HG03103 (cell line): ENCODE results near the gene GPI.
"Not testable (repeated sequence)": the region's sequence is repeated elsewhere in the genome, so short reads cannot be mapped to it uniquely, and the experiment has no call there.

Experiments used
- ATAC-seq: cut with Tn5 transposase; IDR thresholded peaks from one replicate; pipeline ENCODE4 v1.9.1; 2021; ENCODE audit warnings: low read depth; ENCODE audit not compliant: unreplicated experiment

GPI gene

GRCh38 chr19:34366738-34367623 lies 2.0 kb downstream of the GPI start:
- ATAC-seq = no peak

- ATAC-seq = no peak
Measured at GRCh38 chr19:34367624-34367957, 2.6 kb downstream of the GPI start.

- ATAC-seq = no peak
Measured at GRCh38 chr19:34368338-34368737, 3.3 kb downstream of the GPI start.

- ATAC-seq = not testable (repeated sequence)
Measured at GRCh38 chr19:34369166-34369565, 4.2 kb downstream of the GPI start.

- ATAC-seq = no peak
Measured at GRCh38 chr19:34370117-34370516, 5.1 kb downstream of the GPI start.

GRCh38 chr19:34370983-34371382 lies 6.0 kb downstream of the GPI start:
- ATAC-seq = no peak

- ATAC-seq = no peak
Measured at GRCh38 chr19:34373601-34374288, 8.7 kb downstream of the GPI start.

GRCh38 chr19:34375598-34375997 lies 10.6 kb downstream of the GPI start:
- no peak for ATAC-seq

GRCh38 chr19:34380639-34381241 lies 15.7 kb downstream of the GPI start:
- no peak for ATAC-seq

- ATAC-seq = no peak
Measured at GRCh38 chr19:34381399-34382251, 16.6 kb downstream of the GPI start.

- no peak for ATAC-seq
Measured at GRCh38 chr19:34382471-34382870, 17.5 kb downstream of the GPI start.

- ATAC-seq = no peak
Measured at GRCh38 chr19:34383599-34383998, 18.6 kb downstream of the GPI start.

GRCh38 chr19:34386645-34387445 lies 21.8 kb downstream of the GPI start:
- ATAC-seq = no peak

GRCh38 chr19:34387446-34387810 lies 22.4 kb downstream of the GPI start:
- no peak for ATAC-seq

GRCh38 chr19:34388745-34389144 lies 23.7 kb downstream of the GPI start:
- not testable (repeated sequence) for ATAC-seq

- no peak for ATAC-seq
Measured at GRCh38 chr19:34391813-34392212, 26.8 kb downstream of the GPI start.

GRCh38 chr19:34393031-34393430 lies 28.0 kb downstream of the GPI start:
- no peak for ATAC-seq

- ATAC-seq = no peak
Measured at GRCh38 chr19:34393629-34394028, 28.6 kb downstream of the GPI start.

GRCh38 chr19:34397853-34398252 lies 32.9 kb downstream of the GPI start:
- ATAC-seq = no peak

GRCh38 chr19:34399886-34400285 lies 34.9 kb downstream of the GPI start:
- no peak for ATAC-seq
